ENCODE data around the gene SRD5A2. TPM values are rescaled to one million over a fixed set of nuclear protein-coding genes. Genes with fewer than 3 reads are reported as not detected.
A peak's percentile ranks its signal among the peaks of the same experiment; 100 is the strongest.

The SRD5A2 gene
- total and polyA plus RNA-seq, 2 experiments from 2014 or later = 0.40 TPM; not detected in 1

DNA sequence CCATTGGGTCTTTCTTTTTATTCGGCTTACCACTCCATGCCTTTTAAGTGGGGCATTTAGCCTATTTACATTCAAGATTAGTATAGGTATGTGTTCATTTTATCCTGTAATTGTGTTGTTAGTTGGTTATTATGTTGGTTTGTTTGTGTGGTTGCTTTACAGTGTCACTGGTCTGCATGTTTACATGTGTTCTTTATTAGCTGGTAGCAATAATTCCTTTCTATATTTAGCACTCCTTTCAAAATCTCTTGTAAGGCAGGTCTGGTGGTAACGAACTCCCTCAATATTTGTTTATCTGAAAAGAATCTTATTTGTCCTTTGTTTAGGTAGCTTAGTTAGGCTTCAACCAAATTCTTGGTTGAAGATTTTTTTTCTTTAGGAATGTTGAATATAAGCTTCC, 97.5 kb downstream of the SRD5A2 start:
- no peaks in the 10 kb centered on the region for H3K27me3 ChIP-seq
- no peaks in the 10 kb centered on the region for H3K79me2 ChIP-seq
- no peaks in the 10 kb centered on the region for H3K36me3 ChIP-seq (replicated peaks; ENCODE audit: insufficient read depth, low read depth)
- no peaks in the 10 kb centered on the region for H3K9me3 ChIP-seq (ENCODE audit: low read depth)
- H3K4me3 ChIP-seq = no peak overlapping the region
- H3K4me2 ChIP-seq = no peak overlapping the region
- DNase-seq (ENCODE audit: low spot score) = no peak
- H3K9me2 ChIP-seq (replicated peaks; ENCODE audit: insufficient read depth) = no peaks in the 10 kb centered on the region
- no peaks in the 10 kb centered on the region for H4K20me1 ChIP-seq (ENCODE audit: insufficient read depth, poor library complexity, severe bottlenecking)
- H2AFZ ChIP-seq = no peak overlapping the region
- no peak overlapping the region for H3K27ac ChIP-seq
- H3K4me1 ChIP-seq (ENCODE audit: insufficient read depth) = no peaks in the 10 kb centered on the region
- WGBS (ENCODE audit: low lambda C conversion rate, missing lambda C conversion rate) = 71% methylated on average over 2 of the region's 2 CpGs
- TF ChIP-seq, protein P1, sequence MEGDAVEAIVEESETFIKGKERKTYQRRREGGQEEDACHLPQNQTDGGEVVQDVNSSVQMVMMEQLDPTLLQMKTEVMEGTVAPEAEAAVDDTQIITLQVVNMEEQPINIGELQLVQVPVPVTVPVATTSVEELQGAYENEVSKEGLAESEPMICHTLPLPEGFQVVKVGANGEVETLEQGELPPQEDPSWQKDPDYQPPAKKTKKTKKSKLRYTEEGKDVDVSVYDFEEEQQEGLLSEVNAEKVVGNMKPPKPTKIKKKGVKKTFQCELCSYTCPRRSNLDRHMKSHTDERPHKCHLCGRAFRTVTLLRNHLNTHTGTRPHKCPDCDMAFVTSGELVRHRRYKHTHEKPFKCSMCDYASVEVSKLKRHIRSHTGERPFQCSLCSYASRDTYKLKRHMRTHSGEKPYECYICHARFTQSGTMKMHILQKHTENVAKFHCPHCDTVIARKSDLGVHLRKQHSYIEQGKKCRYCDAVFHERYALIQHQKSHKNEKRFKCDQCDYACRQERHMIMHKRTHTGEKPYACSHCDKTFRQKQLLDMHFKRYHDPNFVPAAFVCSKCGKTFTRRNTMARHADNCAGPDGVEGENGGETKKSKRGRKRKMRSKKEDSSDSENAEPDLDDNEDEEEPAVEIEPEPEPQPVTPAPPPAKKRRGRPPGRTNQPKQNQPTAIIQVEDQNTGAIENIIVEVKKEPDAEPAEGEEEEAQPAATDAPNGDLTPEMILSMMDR (IDR thresholded peaks at IDR 0.05; ENCODE audit: poor library complexity) = no peak
- TF ChIP-seq EZH2phosphoT487 (IDR thresholded peaks at IDR 0.05; ENCODE audit: low read depth, severe bottlenecking, unreplicated experiment) = no peak
- no peak for TF ChIP-seq EZH2 (IDR thresholded peaks at IDR 0.05; ENCODE audit: borderline replicate concordance)

DNA sequence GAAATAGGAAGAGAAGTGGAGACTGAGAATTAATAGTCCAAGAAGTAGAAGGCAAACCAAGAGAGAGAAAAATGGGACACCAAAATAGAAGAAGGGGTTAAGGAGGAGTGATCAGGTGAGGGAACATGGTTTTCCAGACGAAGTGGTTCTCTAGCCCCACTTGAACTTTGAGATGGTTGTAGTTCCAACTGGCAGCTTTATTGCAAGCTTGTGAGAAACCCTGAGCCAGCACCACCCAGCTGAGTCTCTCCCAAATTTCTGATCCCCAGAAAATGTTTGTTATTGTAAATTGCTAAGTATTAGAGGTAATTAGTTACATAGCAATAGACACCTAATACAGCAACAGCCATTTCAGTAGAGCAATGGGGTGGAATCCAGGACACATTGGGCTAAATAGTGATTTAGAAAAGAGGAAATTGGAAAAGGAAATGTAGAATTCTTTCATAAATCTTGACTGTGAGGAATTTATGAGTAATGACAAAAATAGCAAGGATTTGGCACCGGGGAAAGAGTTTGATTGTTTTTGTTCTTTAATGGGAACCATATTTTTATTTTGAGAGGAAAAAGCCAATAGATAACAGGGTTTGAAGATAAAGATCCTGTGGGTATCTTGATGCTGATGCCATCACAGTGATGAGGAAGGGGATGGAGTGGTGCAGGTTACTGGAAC, 104.1 kb downstream of the SRD5A2 start:
- H3K4me2 ChIP-seq = no peak overlapping the region
- H3K79me2 ChIP-seq = no peaks in the 10 kb centered on the region
- H3K36me3 ChIP-seq (replicated peaks; ENCODE audit: insufficient read depth, low read depth) = no peaks in the 10 kb centered on the region
- H3K4me1 ChIP-seq (ENCODE audit: insufficient read depth) = peaks cover 17% of the 10 kb centered on the region
- 71% methylated on average over 2 of the region's 2 CpGs for WGBS (ENCODE audit: low lambda C conversion rate, missing lambda C conversion rate)
- no peaks in the 10 kb centered on the region for H4K20me1 ChIP-seq (ENCODE audit: insufficient read depth, poor library complexity, severe bottlenecking)
- H3K9me2 ChIP-seq (replicated peaks; ENCODE audit: insufficient read depth) = no peaks in the 10 kb centered on the region
- no peaks in the 10 kb centered on the region for H3K27me3 ChIP-seq
- DNase-seq (ENCODE audit: low spot score) = no peak
- no peak overlapping the region for H3K4me3 ChIP-seq
- peak overlapping the region; percentile 41 for H3K27ac ChIP-seq
- H2AFZ ChIP-seq = no peak overlapping the region
- no peak for TF ChIP-seq EZH2phosphoT487 (IDR thresholded peaks at IDR 0.05; ENCODE audit: low read depth, severe bottlenecking, unreplicated experiment)
- TF ChIP-seq, protein P1 (IDR thresholded peaks at IDR 0.05; ENCODE audit: poor library complexity) = no peak
- no peak for TF ChIP-seq EZH2 (IDR thresholded peaks at IDR 0.05; ENCODE audit: borderline replicate concordance)
- no peaks in the 10 kb centered on the region for H3K9me3 ChIP-seq (ENCODE audit: low read depth)

DNA sequence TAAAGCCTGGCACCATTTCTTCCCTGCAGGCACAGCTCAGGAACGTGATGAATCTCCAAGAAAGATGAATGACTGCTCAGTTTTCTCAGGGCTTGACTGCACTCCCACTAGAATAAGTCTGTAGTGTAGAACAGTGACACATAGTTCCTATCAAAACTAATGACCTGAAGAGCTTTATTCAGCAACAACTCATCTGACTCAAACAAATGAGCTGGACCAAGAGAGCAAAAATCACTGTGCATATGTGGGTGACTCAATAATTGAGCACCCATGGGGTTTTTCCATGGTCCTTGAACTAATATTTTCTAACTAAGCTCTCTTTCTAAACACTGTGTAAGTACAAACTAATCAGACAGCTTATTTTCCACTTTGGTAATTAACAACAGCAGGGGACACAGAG, 105.0 kb downstream of the SRD5A2 start:
- Histone ChIP-seq H3K9me2 (replicated peaks; ENCODE audit: insufficient read depth) (no peaks in the 10 kb centered on the region), H3K4me3 (no peak overlapping the region), H3K79me2 (no peaks in the 10 kb centered on the region), H3K4me2 (no peak overlapping the region), H3K36me3 (replicated peaks; ENCODE audit: insufficient read depth, low read depth) (no peaks in the 10 kb centered on the region), H3K9me3 (ENCODE audit: low read depth) (peaks cover 3% of the 10 kb centered on the region), H3K27me3 (no peaks in the 10 kb centered on the region), H2AFZ (no peak overlapping the region), H3K27ac (peak overlapping the region; percentile 41), H4K20me1 (ENCODE audit: insufficient read depth, poor library complexity, severe bottlenecking) (no peaks in the 10 kb centered on the region), H3K4me1 (ENCODE audit: insufficient read depth) (peaks cover 17% of the 10 kb centered on the region)
- DNase-seq (ENCODE audit: low spot score) = no peak
- WGBS (ENCODE audit: low lambda C conversion rate, missing lambda C conversion rate) = 61% methylated on average over 1 of the region's 1 CpG
- TF ChIP-seq, protein P1 (IDR thresholded peaks at IDR 0.05; ENCODE audit: poor library complexity) = no peak
- TF ChIP-seq EZH2 (IDR thresholded peaks at IDR 0.05; ENCODE audit: borderline replicate concordance) (no peak), EZH2phosphoT487 (IDR thresholded peaks at IDR 0.05; ENCODE audit: low read depth, severe bottlenecking, unreplicated experiment) (no peak)

Data from hepatocyte (in vitro differentiated cells).